Epithelial cell of esophagus (primary cell): ENCODE measurements around the gene ZSWIM5.
"Not testable (repeated sequence)": the region's sequence is repeated elsewhere in the genome, so short reads cannot be mapped to it uniquely, and the experiment has no call there.

ENCODE experiments used
- DNase-seq: peaks from one replicate; pipeline ENCODE4 v3.0.0; 2010; ENCODE audit warnings: low read depth
- H3K4me3 ChIP-seq: 2 replicates; pipeline ENCODE4 v1.5.1; 2011; ENCODE audit warnings: mild to moderate bottlenecking, low read length, control low read depth
- CTCF ChIP-seq: IDR thresholded peaks from 2 replicates; pipeline ENCODE4 v1.5.1; 2011; ENCODE audit warnings: low read depth, mild to moderate bottlenecking, low read length, control low read depth, inconsistent platforms; ENCODE audit not compliant: insufficient read depth; ENCODE audit errors: missing control alignments

The ZSWIM5 gene

GRCh38 chr1:45116340-45116739 is 90.1 kb downstream of the ZSWIM5 start:
- H3K4me3 ChIP-seq, result no peak overlapping the region
- no peak for TF ChIP-seq CTCF
- DNase-seq, result no peak

GRCh38 chr1:45115198-45115597 is 91.2 kb downstream of the ZSWIM5 start:
- H3K4me3 ChIP-seq, DNase-seq: not testable (repeated sequence)

GRCh38 chr1:45112661-45113060 is 93.7 kb downstream of the ZSWIM5 start:
- no peak for TF ChIP-seq CTCF
- no peak overlapping the region for H3K4me3 ChIP-seq
- no peak for DNase-seq

GRCh38 chr1:45111239-45111638 is 95.2 kb downstream of the ZSWIM5 start:
- DNase-seq, result no peak
- TF ChIP-seq CTCF, result no peak
- H3K4me3 ChIP-seq, result no peak overlapping the region

- DNase-seq, result no peak
- no peak overlapping the region for H3K4me3 ChIP-seq
- no peak for TF ChIP-seq CTCF
Measured at GRCh38 chr1:45107782-45108181, 98.6 kb downstream of the ZSWIM5 start.

GRCh38 chr1:45106864-45107263 is 99.5 kb downstream of the ZSWIM5 start:
- DNase-seq, H3K4me3 ChIP-seq: not testable (repeated sequence)

- not testable (repeated sequence) for DNase-seq, H3K4me3 ChIP-seq
Measured at GRCh38 chr1:45106156-45106545, 100.3 kb downstream of the ZSWIM5 start.

- H3K4me3 ChIP-seq, DNase-seq: not testable (repeated sequence)
Measured at GRCh38 chr1:45105486-45106155, 100.8 kb downstream of the ZSWIM5 start.

- H3K4me3 ChIP-seq, result no peak overlapping the region
- TF ChIP-seq CTCF, result no peak
- no peak for DNase-seq
Measured at GRCh38 chr1:45103534-45103933, 102.9 kb downstream of the ZSWIM5 start.
